ENCODE data around the gene FAM50A.

DNA sequence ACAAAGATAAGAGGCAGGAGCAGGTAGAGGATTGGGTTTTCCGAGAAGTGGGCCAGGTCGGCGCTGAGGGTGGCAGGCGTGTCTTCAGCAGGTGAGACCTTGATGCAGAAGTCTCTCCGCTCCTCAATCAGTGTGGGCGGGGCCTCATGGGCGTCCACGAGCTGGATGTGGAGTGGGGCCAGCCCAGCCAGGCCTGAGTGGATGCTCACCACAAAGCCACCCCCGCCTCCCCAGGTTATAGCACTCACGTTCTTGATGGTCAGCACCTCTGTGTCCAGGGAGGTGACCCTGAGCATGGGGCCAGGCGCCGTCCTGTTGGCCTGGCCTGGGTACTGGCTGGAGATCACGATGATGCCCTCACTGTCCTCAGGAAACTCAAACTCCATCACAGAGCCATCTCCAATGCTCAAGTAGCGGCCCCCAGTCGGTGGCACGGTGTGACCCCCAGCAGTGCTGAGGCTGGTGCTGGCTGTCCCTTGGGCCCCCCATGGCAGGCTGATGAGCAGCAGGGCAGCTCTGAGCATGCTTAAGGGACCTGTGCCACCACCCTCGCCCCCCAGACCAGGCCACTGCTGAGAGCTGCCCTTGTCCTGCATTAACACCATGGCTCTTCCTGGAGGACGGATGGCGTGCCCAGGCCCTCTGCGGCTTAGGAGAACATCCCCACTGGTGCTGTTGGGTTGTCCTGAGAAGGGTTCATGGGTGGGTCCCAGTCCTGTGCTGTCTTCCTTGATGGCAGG lies 44.6 kb downstream of the FAM50A start:
- TF ChIP-seq POLR2A (IDR thresholded peaks at IDR 0.05; ENCODE audit: low read depth, low read length) (no peak), MXI1 (IDR thresholded peaks at IDR 0.05; ENCODE audit: borderline replicate concordance, low read depth, low read length) (no peak), FOS (IDR thresholded peaks at IDR 0.05; ENCODE audit: low read depth, low read length) (no peak), CEBPB (IDR thresholded peaks at IDR 0.05; ENCODE audit: low read depth, low read length) (no peak), RFX5 (IDR thresholded peaks at IDR 0.05; ENCODE audit: low read depth, low read length) (no peak), BHLHE40 (IDR thresholded peaks at IDR 0.05; ENCODE audit: low read depth, low read length) (no peak)
- TF ChIP-seq, protein P1, sequence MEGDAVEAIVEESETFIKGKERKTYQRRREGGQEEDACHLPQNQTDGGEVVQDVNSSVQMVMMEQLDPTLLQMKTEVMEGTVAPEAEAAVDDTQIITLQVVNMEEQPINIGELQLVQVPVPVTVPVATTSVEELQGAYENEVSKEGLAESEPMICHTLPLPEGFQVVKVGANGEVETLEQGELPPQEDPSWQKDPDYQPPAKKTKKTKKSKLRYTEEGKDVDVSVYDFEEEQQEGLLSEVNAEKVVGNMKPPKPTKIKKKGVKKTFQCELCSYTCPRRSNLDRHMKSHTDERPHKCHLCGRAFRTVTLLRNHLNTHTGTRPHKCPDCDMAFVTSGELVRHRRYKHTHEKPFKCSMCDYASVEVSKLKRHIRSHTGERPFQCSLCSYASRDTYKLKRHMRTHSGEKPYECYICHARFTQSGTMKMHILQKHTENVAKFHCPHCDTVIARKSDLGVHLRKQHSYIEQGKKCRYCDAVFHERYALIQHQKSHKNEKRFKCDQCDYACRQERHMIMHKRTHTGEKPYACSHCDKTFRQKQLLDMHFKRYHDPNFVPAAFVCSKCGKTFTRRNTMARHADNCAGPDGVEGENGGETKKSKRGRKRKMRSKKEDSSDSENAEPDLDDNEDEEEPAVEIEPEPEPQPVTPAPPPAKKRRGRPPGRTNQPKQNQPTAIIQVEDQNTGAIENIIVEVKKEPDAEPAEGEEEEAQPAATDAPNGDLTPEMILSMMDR (conservative IDR thresholded peaks at IDR 0.05; ENCODE audit: low read depth, low read length), result no peak
